WERI-Rb-1 (cell line): ENCODE measurements around the gene NR2F6.

Experiments
- DNase-seq: peaks from one replicate; pipeline ENCODE4 v3.0.0-alpha.2; 2020
- H3K27ac ChIP-seq: fragments of 250-450 bp; sonication (Bioruptor Pico); 2 replicates; pipeline ENCODE4 v1.5.1; 2020; ENCODE audit warnings: mild to moderate bottlenecking, moderate library complexity
- H3K27me3 ChIP-seq: fragments of 250-450 bp; sonication (Bioruptor Pico); 2 replicates; pipeline ENCODE4 v1.5.1; 2021; ENCODE audit warnings: mild to moderate bottlenecking, low read depth, moderate library complexity; ENCODE audit not compliant: insufficient read depth, severe bottlenecking
- H3K36me3 ChIP-seq: fragments of 250-450 bp; sonication (Bioruptor Pico); 2 replicates; pipeline ENCODE4 v1.5.1; 2020; ENCODE audit warnings: mild to moderate bottlenecking, moderate library complexity
- H3K4me3 ChIP-seq: 2 replicates; pipeline ENCODE4 v1.5.1; 2011; ENCODE audit warnings: low read depth, mild to moderate bottlenecking, control low read depth, low read length
- H3K9me3 ChIP-seq: fragments of 250-450 bp; sonication (Bioruptor Pico); 2 replicates; pipeline ENCODE4 v1.5.1; 2021; ENCODE audit warnings: mild to moderate bottlenecking, moderate library complexity; ENCODE audit not compliant: severe bottlenecking
- TF ChIP-seq, protein P1 (sequence below): IDR thresholded peaks from 2 replicates; pipeline ENCODE4 v1.5.1; 2011; ENCODE audit warnings: low read depth, mild to moderate bottlenecking, control low read depth, inconsistent platforms, low read length

Gene NR2F6

DNA sequence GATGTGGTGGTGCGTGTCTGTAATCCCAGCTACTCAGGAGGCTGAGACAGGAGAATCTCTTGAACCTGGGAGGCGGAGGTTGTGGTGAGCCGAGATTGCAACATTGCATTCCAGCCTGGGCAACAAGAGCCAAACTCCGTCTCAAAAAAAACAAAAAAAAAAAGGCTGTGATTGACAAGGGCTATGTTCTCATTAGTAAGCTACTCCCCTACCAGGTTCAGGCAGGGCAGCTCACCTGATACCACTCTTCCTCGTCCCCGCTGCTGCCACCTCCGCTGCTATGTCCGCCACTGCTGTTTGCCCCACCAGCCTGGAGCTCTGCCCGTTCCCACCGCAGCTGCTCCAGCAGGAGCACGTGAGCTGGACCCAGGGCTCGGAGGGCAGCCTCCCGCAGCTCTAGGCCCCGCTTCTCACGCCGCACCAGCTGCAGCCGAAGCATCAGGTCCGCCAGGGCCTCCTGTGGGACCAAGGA, 9.5 kb upstream of the NR2F6 start:
- TF ChIP-seq, protein P1, sequence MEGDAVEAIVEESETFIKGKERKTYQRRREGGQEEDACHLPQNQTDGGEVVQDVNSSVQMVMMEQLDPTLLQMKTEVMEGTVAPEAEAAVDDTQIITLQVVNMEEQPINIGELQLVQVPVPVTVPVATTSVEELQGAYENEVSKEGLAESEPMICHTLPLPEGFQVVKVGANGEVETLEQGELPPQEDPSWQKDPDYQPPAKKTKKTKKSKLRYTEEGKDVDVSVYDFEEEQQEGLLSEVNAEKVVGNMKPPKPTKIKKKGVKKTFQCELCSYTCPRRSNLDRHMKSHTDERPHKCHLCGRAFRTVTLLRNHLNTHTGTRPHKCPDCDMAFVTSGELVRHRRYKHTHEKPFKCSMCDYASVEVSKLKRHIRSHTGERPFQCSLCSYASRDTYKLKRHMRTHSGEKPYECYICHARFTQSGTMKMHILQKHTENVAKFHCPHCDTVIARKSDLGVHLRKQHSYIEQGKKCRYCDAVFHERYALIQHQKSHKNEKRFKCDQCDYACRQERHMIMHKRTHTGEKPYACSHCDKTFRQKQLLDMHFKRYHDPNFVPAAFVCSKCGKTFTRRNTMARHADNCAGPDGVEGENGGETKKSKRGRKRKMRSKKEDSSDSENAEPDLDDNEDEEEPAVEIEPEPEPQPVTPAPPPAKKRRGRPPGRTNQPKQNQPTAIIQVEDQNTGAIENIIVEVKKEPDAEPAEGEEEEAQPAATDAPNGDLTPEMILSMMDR, result no peak
- Histone ChIP-seq H3K36me3 (no peaks in the 10 kb centered on the region), H3K4me3 (no peak overlapping the region), H3K9me3 (peaks cover 21% of the 10 kb centered on the region), H3K27me3 (no peaks in the 10 kb centered on the region), H3K27ac (no peak overlapping the region)
- no peak for DNase-seq

DNA sequence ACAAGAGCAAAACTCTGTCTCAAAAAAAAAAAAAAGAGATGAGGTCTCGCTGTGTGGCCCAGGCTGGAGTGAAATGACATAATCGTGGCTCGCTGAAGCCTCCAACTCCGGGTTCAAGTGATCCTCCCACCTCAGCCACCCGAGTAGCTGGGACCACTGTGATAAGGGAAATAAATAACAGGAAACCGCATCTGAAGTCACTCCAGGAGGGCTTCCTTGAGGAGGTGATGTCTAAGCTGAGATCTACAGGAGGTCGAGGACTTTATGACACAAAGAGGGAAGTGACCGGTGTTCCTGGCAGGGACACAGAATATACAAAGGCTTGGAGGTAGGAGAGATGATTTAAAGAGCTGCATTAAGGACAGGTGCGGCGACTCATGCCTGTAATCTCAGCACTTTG, 8.9 kb upstream of the NR2F6 start:
- Histone ChIP-seq H3K4me3 (no peak overlapping the region), H3K9me3 (peaks cover 15% of the 10 kb centered on the region), H3K27me3 (no peaks in the 10 kb centered on the region), H3K27ac (no peak overlapping the region), H3K36me3 (no peaks in the 10 kb centered on the region)
- no peak for DNase-seq
- TF ChIP-seq, protein P1, result no peak

DNA sequence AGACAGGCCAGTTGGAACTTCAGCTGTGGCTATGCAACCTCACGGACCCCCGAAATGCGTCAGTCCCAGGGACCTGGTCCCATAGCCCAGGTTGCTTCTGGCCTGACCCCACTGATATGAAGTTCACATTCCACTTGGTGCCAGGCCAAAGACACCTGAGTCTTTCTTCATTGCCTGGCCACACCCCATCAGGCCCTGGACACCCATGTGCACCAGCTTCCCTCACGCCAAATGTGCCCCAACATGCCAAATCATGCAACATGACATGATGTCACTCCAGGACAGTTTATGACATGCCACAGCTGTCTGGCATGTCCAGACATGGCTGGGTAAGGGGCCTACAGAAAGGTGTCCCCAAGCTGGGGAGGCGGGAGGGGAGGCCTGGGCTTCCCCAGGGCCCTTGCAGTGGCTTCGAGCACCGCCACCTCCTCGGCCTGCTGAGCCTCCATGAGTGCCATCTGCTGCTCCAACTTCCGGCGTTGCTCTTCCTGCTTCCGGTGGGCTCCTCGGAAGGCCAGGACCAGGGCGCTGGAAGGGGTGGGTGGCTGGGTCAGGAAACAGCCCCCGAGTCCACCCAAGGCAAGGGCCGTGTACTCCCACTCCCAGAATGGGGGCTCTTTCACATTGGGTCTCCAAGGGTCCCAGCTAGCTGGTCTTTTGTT, 4.3 kb upstream of the NR2F6 start:
- Histone ChIP-seq H3K27me3 (no peaks in the 10 kb centered on the region), H3K4me3 (no peak overlapping the region), H3K36me3 (no peaks in the 10 kb centered on the region), H3K27ac (peak overlapping the region; percentile 99), H3K9me3 (no peaks in the 10 kb centered on the region)
- TF ChIP-seq, protein P1, result no peak
- DNase-seq, result no peak

DNA sequence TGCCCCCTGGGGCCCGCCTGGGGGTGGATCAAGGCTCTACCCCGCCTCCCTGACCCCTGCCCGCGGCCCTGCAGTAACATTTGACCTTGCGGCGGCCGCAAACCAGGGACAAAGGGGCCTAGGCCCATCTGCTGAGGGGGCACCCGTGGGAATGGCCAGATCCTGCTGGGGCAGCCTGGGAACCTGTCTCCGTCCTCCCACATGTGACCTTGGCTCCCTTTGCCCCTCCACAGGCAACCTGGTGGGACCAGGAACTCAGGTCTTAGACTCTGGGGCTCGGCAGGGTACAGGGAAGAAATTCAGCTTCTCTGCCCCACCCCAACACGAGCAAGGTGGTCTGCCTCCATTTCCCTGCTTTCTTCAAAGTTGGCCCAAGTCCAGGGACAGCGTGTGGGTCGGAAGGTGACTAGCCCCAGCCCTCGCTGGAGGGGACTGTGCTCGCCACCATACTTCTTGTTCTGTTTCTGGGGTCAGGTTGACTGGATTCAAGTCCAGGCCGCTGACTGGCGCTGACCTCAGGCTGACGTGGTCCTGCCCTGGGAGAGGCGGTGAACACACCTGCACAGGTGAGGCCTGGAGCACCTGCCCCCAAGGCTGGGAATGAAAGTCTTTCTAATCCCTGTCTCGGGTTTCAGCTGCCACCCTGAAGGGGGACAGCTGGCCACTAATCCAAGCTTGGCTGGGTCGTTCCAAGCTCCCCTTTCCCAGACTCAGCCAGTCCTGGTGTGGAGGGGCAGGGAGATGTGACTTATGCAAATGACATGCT, 2.5 kb upstream of the NR2F6 start:
- Histone ChIP-seq H3K27me3 (no peaks in the 10 kb centered on the region), H3K36me3 (peaks cover 11% of the 10 kb centered on the region), H3K27ac (peak overlapping the region; percentile 99), H3K9me3 (no peaks in the 10 kb centered on the region), H3K4me3 (peak overlapping the region; percentile 15)
- TF ChIP-seq, protein P1, result no peak
- peak; percentile 95 for DNase-seq

DNA sequence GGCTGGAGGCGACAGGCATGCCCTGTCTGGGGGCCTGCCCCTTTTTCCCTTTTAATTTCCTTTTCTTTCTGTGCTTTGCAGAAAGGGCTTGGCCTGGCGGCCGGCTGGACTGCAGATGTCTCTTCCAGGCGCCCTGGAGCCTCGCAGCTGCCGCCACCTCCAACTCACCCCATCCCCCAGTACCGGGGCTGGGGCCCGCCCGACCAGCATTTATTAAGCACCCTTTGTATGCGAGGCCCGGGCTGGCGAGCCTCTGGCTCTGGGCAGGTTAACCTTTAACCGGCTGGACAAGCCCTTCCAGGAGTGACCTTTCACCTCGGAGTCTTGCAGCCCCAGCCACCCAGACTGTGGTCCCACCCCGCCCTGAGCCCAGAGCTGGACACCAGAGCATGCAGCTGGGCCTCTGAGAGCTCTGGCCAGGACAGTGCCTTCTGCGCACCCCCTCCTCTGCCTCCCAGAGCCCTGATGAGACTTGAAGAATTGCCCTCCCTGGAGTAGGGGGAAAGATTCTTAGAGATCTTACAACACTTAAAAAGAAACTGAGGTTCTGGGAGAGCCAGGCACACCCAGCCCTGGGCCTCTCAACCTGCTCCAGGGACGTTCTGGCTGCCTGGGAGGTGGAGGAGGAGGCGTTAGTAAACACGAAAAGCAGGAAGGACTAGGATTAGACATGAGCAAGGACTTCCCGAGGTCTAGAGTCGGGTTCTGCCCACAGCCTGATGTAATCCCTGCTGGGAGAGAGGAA, 1.1 kb upstream of the NR2F6 start:
- Histone ChIP-seq H3K27ac (peak overlapping the region; percentile 99), H3K9me3 (no peaks in the 10 kb centered on the region), H3K4me3 (peak overlapping the region; percentile 55), H3K36me3 (peaks cover 15% of the 10 kb centered on the region), H3K27me3 (no peaks in the 10 kb centered on the region)
- TF ChIP-seq, protein P1, result no peak
- DNase-seq, result no peak
